ENCODE measurements around the gene CADM3.

DNA sequence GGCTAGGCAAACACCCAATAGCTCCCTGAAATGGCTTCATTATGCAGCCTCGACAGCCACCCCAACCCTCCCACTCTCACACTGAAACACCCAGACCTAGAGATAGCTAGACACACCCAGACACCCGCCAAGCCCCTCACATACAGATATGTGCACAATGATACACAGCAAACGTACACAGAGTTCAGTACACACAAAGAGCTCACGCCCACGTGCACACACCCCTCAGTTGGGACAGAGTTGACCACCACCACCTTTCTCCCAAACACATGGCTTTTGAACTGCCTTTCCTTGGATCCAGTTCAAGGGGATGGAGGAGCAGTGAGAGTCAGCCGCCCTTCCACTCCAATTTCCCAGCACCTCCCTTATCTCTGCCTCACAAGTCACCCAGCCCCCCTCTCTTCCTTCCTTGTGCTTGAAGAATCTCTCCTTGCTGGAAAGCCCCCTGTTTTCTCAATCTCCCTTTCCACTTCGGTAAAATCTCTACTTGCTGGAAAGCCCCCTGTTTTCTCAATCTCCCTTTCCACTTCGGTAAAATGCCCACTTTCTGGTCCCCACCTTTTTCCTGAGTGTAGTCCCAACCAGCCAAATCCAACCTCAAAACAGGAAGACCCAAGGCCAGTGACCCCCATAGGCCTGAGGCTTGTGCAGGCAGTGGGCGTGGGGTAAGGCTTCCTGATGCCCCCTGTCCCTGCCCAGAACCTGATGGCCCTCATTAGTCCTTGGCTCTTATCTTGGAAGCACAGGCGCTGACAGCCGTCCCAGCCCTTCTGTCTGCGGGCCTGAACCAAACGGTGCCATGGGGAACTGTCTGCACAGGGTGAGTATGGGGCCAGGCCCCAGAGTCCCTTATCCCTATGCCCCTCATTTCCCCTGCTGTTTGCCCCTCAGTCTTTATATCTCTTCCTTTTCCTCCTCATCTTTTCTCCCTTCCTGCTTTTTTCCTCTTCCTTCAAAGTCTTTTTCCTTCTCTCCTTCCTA, 33.0 kb downstream of the CADM3 start, which contains the start of gene ACKR1:
- TF ChIP-seq YY1 (IDR thresholded peaks at IDR 0.05; ENCODE audit: insufficient read depth, insufficient read length) (no peak), SUZ12 (IDR thresholded peaks at IDR 0.05; ENCODE audit: extremely low read depth, insufficient read depth, insufficient read length) (no peak), ZNF274 (IDR thresholded peaks at IDR 0.05; ENCODE audit: low read depth, low read length) (no peak)

Data from NT2/D1 (cell line).